ENCODE measurements around the gene IQCH. TPM values are rescaled to one million over a fixed set of nuclear protein-coding genes. Genes with fewer than 3 reads are reported as not detected.
A peak's percentile ranks its signal among the peaks of the same experiment; 100 is the strongest.

The IQCH gene
- total RNA-seq, 2 donors from 2014 or later: 0.53 to 1.1 TPM

- no peak for ATAC-seq
- DNase-seq: no peak
- intact Hi-C loops (cut with DNase I): loop anchor here in 1 of 2 donors (5.0 kb wide), 1 partner anchor 314 kb away; no protein-coding TSS in a partner anchor
Observed at GRCh38 chr15:67523330-67523729, 268.7 kb downstream of the IQCH start.

- no peak for DNase-seq
- intact Hi-C loops (cut with DNase I): loop anchor here in 1 of 2 donors (5.0 kb wide), 1 partner anchor 313 kb away; no protein-coding TSS in a partner anchor
Observed at GRCh38 chr15:67524235-67524634, 269.6 kb downstream of the IQCH start.

GRCh38 chr15:67528513-67528912, 273.9 kb downstream of the IQCH start:
- intact Hi-C loops (cut with DNase I): no loop called here
- ATAC-seq: no peak

More at GRCh38 chr15:67524235-67524634, 269.6 kb downstream of the IQCH start:
- no peak for ATAC-seq

GRCh38 chr15:67531379-67531914, 276.9 kb downstream of the IQCH start:
- DNase-seq (no peak), ATAC-seq (no peak)
- intact Hi-C loops (cut with DNase I): no loop called here

More at GRCh38 chr15:67528513-67528912, 273.9 kb downstream of the IQCH start:
- no peak for DNase-seq

- intact Hi-C loops (cut with DNase I): no loop called here
- DNase-seq: no peak
- ATAC-seq: no peak
Observed at GRCh38 chr15:67533873-67534272, 279.3 kb downstream of the IQCH start.

GRCh38 chr15:67534360-67534759, 279.8 kb downstream of the IQCH start:
- no peak for DNase-seq
- intact Hi-C loops (cut with DNase I): no loop called here
- ATAC-seq: no peak

- DNase-seq (no peak), ATAC-seq (no peak)
- intact Hi-C loops (cut with DNase I): no loop called here
Observed at GRCh38 chr15:67537771-67538170, 283.2 kb downstream of the IQCH start.

- intact Hi-C loops (cut with DNase I): no loop called here
- DNase-seq: peak; percentile 93
- peak; percentile 97 for ATAC-seq
Observed at GRCh38 chr15:67542420-67543347, 288.1 kb downstream of the IQCH start, which contains the start of gene MAP2K5. Gene MAP2K5, plus strand, starts transcription at chr15:67542703. Its CDS starts 633 bp downstream, at chr15:67543336.

GRCh38 chr15:67543348-67543718, 288.7 kb downstream of the IQCH start:
- intact Hi-C loops (cut with DNase I): no loop called here
- ATAC-seq (peak; percentile 2 to 28), DNase-seq (no peak)

- intact Hi-C loops (cut with DNase I): no loop called here
- DNase-seq: no peak
- ATAC-seq: no peak
Observed at GRCh38 chr15:67544475-67544874, 289.9 kb downstream of the IQCH start.

GRCh38 chr15:67545864-67546263, 291.3 kb downstream of the IQCH start:
- intact Hi-C loops (cut with DNase I): no loop called here
- no peak for ATAC-seq
- DNase-seq: no peak

GRCh38 chr15:67547064-67547463, 292.5 kb downstream of the IQCH start:
- intact Hi-C loops (cut with DNase I): no loop called here
- ATAC-seq: no peak
- DNase-seq: no peak

- ATAC-seq (no peak), DNase-seq (no peak)
- intact Hi-C loops (cut with DNase I): no loop called here
Observed at GRCh38 chr15:67547836-67548235, 293.2 kb downstream of the IQCH start.

GRCh38 chr15:67548236-67548852, 293.8 kb downstream of the IQCH start:
- peak in 1 of 2 donors; percentile 58 for ATAC-seq
- DNase-seq: no peak
- intact Hi-C loops (cut with DNase I): no loop called here

- ATAC-seq: peak; percentile 66 to 68
- intact Hi-C loops (cut with DNase I): no loop called here
- no peak for DNase-seq
Observed at GRCh38 chr15:67548862-67549651, 294.5 kb downstream of the IQCH start.

GRCh38 chr15:67549736-67550135, 295.1 kb downstream of the IQCH start:
- ATAC-seq (no peak), DNase-seq (no peak)
- intact Hi-C loops (cut with DNase I): no loop called here

GRCh38 chr15:67550522-67550921, 295.9 kb downstream of the IQCH start:
- intact Hi-C loops (cut with DNase I): no loop called here
- no peak for DNase-seq
- peak in 1 of 2 donors; percentile 74 for ATAC-seq

- ATAC-seq (no peak), DNase-seq (no peak)
- intact Hi-C loops (cut with DNase I): no loop called here
Observed at GRCh38 chr15:67551207-67551743, 296.7 kb downstream of the IQCH start.
